Keratinocyte (primary cell): ENCODE results near the gene PEX11G. TPM values are rescaled to one million over a fixed set of nuclear protein-coding genes. Genes with fewer than 3 reads are reported as not detected.

ENCODE experiments used
- DNase-seq: peaks from one replicate; pipeline ENCODE4 v3.0.0-alpha.2; 2011; ENCODE audit warnings: low read depth, missing footprints, low spot score
- FAIRE-seq: peaks from 2 replicates; lab custom pipeline; 2011; peaks lifted over from hg19 to GRCh38; lab: Jason Lieb, UNC
- H2AFZ ChIP-seq: 2 replicates; pipeline ENCODE4 v1.6.0; 2012; ENCODE audit warnings: low read length, control low read depth, inconsistent platforms; ENCODE audit not compliant: control insufficient read depth
- H3K27ac ChIP-seq: 2 replicates; pipeline ENCODE4 v1.5.1; 2011; ENCODE audit warnings: low read length; ENCODE audit not compliant: control insufficient read depth, insufficient read depth
- H3K27me3 ChIP-seq: 3 replicates; pipeline ENCODE4 v1.6.0; 2011; ENCODE audit warnings: low read length; ENCODE audit not compliant: control insufficient read depth, insufficient read depth; ENCODE audit errors: extremely low read depth
- H3K36me3 ChIP-seq, 2 experiments: 2 replicates in 1 of 2; 3 replicates in 1 of 2; pipeline ENCODE4 v1.5.1; 2011; ENCODE audit warnings: low read length in 2 of 2, mild to moderate bottlenecking in 1 of 2; ENCODE audit not compliant: control insufficient read depth in 2 of 2, insufficient read depth in 2 of 2; ENCODE audit errors: extremely low read depth in 1 of 2
- H3K4me1 ChIP-seq: 3 replicates; pipeline ENCODE4 v1.5.1; 2011; ENCODE audit warnings: low read length; ENCODE audit not compliant: control insufficient read depth, insufficient read depth; ENCODE audit errors: extremely low read depth
- H3K4me2 ChIP-seq: 3 replicates; pipeline ENCODE4 v1.6.0; 2011; ENCODE audit warnings: low read depth, low read length; ENCODE audit not compliant: control insufficient read depth, insufficient read depth; ENCODE audit errors: extremely low read depth
- H3K4me3 ChIP-seq, 3 experiments: fragments of 200-600 bp in 1 of 3; sonication (generic) in 1 of 3; 2 replicates in 2 of 3; 3 replicates in 1 of 3; pipeline ENCODE4 v1.5.1; 2011 to 2016; ENCODE audit warnings: low read length in 3 of 3, mild to moderate bottlenecking in 3 of 3, control low read depth in 2 of 3, inconsistent platforms in 1 of 3, low read depth in 1 of 3, mixed read lengths in 1 of 3, mixed run types in 1 of 3, moderate library complexity in 1 of 3; ENCODE audit not compliant: control insufficient read depth in 2 of 3, insufficient read depth in 2 of 3; ENCODE audit errors: extremely low read depth in 1 of 3
- H3K79me2 ChIP-seq: 2 replicates; pipeline ENCODE4 v1.6.0; 2012; ENCODE audit warnings: low read length; ENCODE audit not compliant: control insufficient read depth, insufficient read depth
- H3K9ac ChIP-seq: 3 replicates; pipeline ENCODE4 v1.6.0; 2011; ENCODE audit warnings: low read length; ENCODE audit not compliant: control insufficient read depth, insufficient read depth; ENCODE audit errors: extremely low read depth
- H3K9me1 ChIP-seq: 3 replicates; pipeline ENCODE4 v1.6.0; 2011; ENCODE audit warnings: low read length; ENCODE audit not compliant: control insufficient read depth, insufficient read depth; ENCODE audit errors: extremely low read depth
- H3K9me3 ChIP-seq: 2 replicates; pipeline ENCODE4 v1.5.1; 2012; ENCODE audit warnings: low read depth, low read length; ENCODE audit not compliant: control insufficient read depth
- H4K20me1 ChIP-seq: 3 replicates; pipeline ENCODE4 v1.6.0; 2011; ENCODE audit warnings: low read length; ENCODE audit not compliant: control insufficient read depth, insufficient read depth; ENCODE audit errors: extremely low read depth
- EZH2 ChIP-seq: IDR thresholded peaks from one replicate; pipeline ENCODE4 v1.6.1; 2012; ENCODE audit warnings: inconsistent platforms, mild to moderate bottlenecking, low read length, moderate library complexity
- dilution Hi-C: fragments of 300-500 bp; cut with MboI; formaldehyde crosslinking; loops from one replicate; pipeline ENCODE4 v1.7.0; 2020; ENCODE audit warnings: low sequenced_read_pairs; ENCODE audit not compliant: extremely low pct_ligation_motif_present
- polyA plus RNA-seq, 5 experiments: library from polyadenylated mRNA; depleted of rRNA in 3 of 5; stranded (reverse) in 3 of 5; stranded (forward) in 1 of 5; unstranded in 1 of 5; fragments of >200 nt; gene quantifications; 1 replicate in 1 of 5; 2 replicates in 3 of 5; 3 replicates in 1 of 5; pipeline versions ENCODE4 v1.2.1 to v1.2.3, GENCODE V29; 2011 to 2012; ENCODE audit warnings: missing spikeins in 2 of 5, low read depth in 1 of 5, low replicate concordance in 1 of 5
- TF ChIP-seq, protein P1 (sequence below), 3 experiments: IDR thresholded peaks in 1 of 3; conservative IDR thresholded peaks in 1 of 3; optimal IDR thresholded peaks in 1 of 3; 2 replicates in 2 of 3; 3 replicates in 1 of 3; pipeline versions ENCODE3 to v1.5.1; 2011; ENCODE audit warnings: low read length in 3 of 3, mild to moderate bottlenecking in 3 of 3, moderate library complexity in 2 of 3, control low read depth in 1 of 3, inconsistent platforms in 1 of 3; ENCODE audit not compliant: insufficient read depth in 2 of 3; ENCODE audit errors: extremely low read depth in 1 of 3

PEX11G gene
- polyA plus RNA-seq, 1 donor (not counting 4 experiments of a cell fraction or from before 2014, with no cell fraction given): 1.1 TPM

DNA sequence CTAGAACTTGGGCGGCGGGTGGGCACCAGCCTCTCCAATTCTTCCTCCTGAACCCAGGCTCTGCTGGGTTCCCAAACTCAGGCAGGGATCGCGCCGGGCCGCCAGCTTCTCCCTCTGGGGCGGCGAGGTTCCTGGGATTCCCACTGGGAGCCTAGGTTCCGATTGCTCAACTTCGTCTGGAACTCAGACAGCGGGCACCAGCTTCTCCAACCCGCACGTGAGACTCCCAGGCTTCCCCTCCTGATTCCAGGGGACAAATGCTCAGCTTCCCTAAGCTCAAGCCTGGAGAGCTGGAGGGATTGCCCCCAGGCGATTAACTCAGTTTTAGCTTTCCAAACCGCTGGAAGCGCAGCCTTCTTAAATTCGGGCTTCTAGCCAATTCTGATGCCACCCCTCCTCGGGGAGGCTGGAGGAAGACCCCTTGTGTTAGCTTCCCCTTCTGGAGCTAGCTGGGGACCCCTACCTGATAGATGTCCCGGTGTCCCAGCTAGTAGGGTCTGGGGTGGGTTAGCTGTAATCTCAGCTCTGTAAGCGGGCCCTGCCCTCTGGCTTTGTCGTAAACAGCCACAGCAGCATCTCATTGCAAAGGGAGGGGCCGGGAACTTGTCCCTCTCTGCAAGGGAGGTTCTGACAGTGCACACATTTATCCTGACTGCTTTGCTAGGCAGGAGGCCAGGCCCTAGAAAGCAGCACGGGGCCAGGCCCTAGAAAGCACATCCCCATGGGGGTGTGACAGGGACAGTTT is 34.3 kb upstream of the PEX11G start:
- H3K9ac ChIP-seq: peak overlapping the region; percentile 81
- dilution Hi-C loops: no loop called here
- DNase-seq (no peak), FAIRE-seq (no peak)
- peaks cover 0 to 4% of the 10 kb centered on the region in 2 experiments for H3K36me3 ChIP-seq
- no peaks in the 10 kb centered on the region for H3K9me3 ChIP-seq
- no peaks in the 10 kb centered on the region for H4K20me1 ChIP-seq
- H2AFZ ChIP-seq: peak overlapping the region; percentile 30
- TF ChIP-seq, protein P1, sequence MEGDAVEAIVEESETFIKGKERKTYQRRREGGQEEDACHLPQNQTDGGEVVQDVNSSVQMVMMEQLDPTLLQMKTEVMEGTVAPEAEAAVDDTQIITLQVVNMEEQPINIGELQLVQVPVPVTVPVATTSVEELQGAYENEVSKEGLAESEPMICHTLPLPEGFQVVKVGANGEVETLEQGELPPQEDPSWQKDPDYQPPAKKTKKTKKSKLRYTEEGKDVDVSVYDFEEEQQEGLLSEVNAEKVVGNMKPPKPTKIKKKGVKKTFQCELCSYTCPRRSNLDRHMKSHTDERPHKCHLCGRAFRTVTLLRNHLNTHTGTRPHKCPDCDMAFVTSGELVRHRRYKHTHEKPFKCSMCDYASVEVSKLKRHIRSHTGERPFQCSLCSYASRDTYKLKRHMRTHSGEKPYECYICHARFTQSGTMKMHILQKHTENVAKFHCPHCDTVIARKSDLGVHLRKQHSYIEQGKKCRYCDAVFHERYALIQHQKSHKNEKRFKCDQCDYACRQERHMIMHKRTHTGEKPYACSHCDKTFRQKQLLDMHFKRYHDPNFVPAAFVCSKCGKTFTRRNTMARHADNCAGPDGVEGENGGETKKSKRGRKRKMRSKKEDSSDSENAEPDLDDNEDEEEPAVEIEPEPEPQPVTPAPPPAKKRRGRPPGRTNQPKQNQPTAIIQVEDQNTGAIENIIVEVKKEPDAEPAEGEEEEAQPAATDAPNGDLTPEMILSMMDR (optimal IDR thresholded peaks at IDR 0.05 in 1 of 3, IDR thresholded peaks at IDR 0.05 in 1 of 3, conservative IDR thresholded peaks at IDR 0.05 in 1 of 3; ENCODE audit: extremely low read depth in 1 of 3, insufficient read depth in 2 of 3, low read length in 3 of 3): no peak
- no peak for TF ChIP-seq EZH2
- H3K27me3 ChIP-seq: no peaks in the 10 kb centered on the region
- H3K9me1 ChIP-seq: no peaks in the 10 kb centered on the region
- H3K4me3 ChIP-seq: peak overlapping the region; percentile 75 to 91 (median 78)
- H3K4me2 ChIP-seq: peak overlapping the region; percentile 96
- peaks cover 12% of the 10 kb centered on the region for H3K4me1 ChIP-seq
- no peaks in the 10 kb centered on the region for H3K79me2 ChIP-seq
- H3K27ac ChIP-seq: no peak overlapping the region

DNA sequence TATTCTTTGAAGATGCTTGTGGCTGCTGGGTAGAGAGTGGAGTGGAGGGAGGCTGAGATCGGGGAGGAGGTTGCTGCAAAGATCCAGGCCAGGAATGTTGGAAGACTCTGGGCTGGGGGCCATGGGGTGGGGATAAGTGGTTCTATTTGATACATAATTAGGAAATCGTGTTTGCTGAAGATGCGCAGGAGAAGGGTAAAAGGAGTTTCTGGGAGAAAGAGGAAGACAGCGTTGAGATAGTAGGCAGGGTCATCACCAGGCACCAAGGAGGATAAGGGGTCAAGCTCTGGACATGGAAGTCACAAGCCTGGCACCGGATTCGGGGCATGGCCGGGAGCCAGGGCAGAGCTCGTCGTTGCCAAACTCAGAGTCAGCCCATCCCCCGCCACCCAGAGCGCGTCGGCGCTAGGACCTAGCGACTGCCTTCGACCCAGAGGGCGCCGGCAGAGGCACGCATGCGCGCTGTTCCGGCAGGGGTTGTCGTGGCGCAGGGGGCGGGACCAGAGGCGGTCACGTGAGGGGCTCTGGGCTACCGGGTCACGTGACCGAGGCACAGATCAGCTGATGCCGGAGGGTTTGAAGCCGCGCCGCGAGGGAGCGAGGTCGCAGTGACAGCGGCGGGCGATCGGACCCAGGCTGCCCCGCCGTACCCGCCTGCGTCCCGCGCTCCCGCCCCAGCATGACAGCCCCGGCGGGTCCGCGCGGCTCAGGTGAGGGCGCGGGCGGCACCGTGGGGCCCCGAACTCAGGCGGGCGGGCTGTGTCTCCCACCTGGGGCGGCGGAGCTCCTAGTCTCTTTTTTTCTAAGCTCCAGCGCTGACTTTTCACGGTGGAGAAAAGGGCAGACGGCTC is 33.5 kb upstream of the PEX11G start, which contains the start of gene MCOLN1:
TSS of gene MCOLN1 (plus strand) at position 553 of the 851 bp plus-strand sequence. CDS start at position 680, 127 bp downstream.
- Histone ChIP-seq H3K36me3 (peaks cover 0 to 4% of the 10 kb centered on the region in 2 experiments), H3K27me3 (no peaks in the 10 kb centered on the region), H4K20me1 (no peaks in the 10 kb centered on the region), H3K79me2 (no peaks in the 10 kb centered on the region), H3K9me1 (no peaks in the 10 kb centered on the region), H3K9ac (peak within 1 kb of the TSS; percentile 81), H3K4me3 (peak within 1 kb of the TSS; percentile 75 to 91 (median 78)), H3K9me3 (no peaks in the 10 kb centered on the region), H3K27ac (peak within 1 kb of the TSS; percentile 43), H3K4me1 (peaks cover 12% of the 10 kb centered on the region), H3K4me2 (peak within 1 kb of the TSS; percentile 96), H2AFZ (peak within 1 kb of the TSS; percentile 94)
- dilution Hi-C loops: no loop called here
- peak; percentile 77 for DNase-seq
- FAIRE-seq: peak; percentile 53
- TF ChIP-seq EZH2: no peak
- TF ChIP-seq, protein P1 (optimal IDR thresholded peaks at IDR 0.05 in 1 of 3, IDR thresholded peaks at IDR 0.05 in 1 of 3, conservative IDR thresholded peaks at IDR 0.05 in 1 of 3; ENCODE audit: extremely low read depth in 1 of 3, insufficient read depth in 2 of 3, low read length in 3 of 3): no peak
